Tibial nerve (tissue), 4 donors: ENCODE data around the gene SLIT3. TPM values are rescaled to one million over a fixed set of nuclear protein-coding genes. Genes with fewer than 3 reads are reported as not detected.
"Not testable (repeated sequence)": the region's sequence is repeated elsewhere in the genome, so short reads cannot be mapped to it uniquely, and the experiment has no call there.

Experiments used
- DNase-seq, 2 donors: peaks; one replicate each; pipeline ENCODE4 v3.0.0-alpha.2; 2019; ENCODE audit warnings: low spot score in 2 of 2
- H3K27ac ChIP-seq, 4 donors: fragments of 200-600 bp; sonication (generic) in 3 of 4; one replicate each; pipeline ENCODE4 v1.5.1; 2017 to 2019; ENCODE audit warnings: mild to moderate bottlenecking in 1 of 4
- H3K27me3 ChIP-seq, 2 donors: fragments of 200-600 bp; sonication (generic) in 1 of 2; one replicate each; pipeline versions ENCODE4 v1.5.1 to v1.6.0; 2017 to 2019
- H3K36me3 ChIP-seq, 3 donors: fragments of 200-600 bp; sonication (generic); one replicate each; pipeline ENCODE4 v1.5.1; 2018 to 2019
- H3K4me1 ChIP-seq, 4 donors: fragments of 200-600 bp; sonication (generic) in 3 of 4; one replicate each; pipeline ENCODE4 v1.5.1; 2017 to 2019
- H3K4me3 ChIP-seq, 4 donors: fragments of 200-600 bp; sonication (generic) in 3 of 4; one replicate each; pipeline ENCODE4 v1.5.1; 2017 to 2019; ENCODE audit warnings: mild to moderate bottlenecking in 1 of 4, moderate library complexity in 1 of 4
- H3K9me3 ChIP-seq, 4 donors: fragments of 200-600 bp; sonication (generic) in 3 of 4; one replicate each; pipeline ENCODE4 v1.5.1; 2017 to 2019
- CTCF ChIP-seq, 5 experiments: fragments of 200-600 bp in 3 of 5; fragments of 450-650 bp in 2 of 5; sonication (generic) in 3 of 5; IDR thresholded peaks; one replicate each; pipeline ENCODE4 v1.5.1; 2016 to 2019; ENCODE audit warnings: antibody characterized with exemption in 5 of 5, mild to moderate bottlenecking in 3 of 5, moderate library complexity in 2 of 5
- EP300 ChIP-seq, 2 donors: sonication (generic); formaldehyde crosslinking; IDR thresholded peaks; one replicate each; pipeline ENCODE4 v1.6.1; 2017; ENCODE audit warnings: antibody characterized with exemption in 2 of 2, mild to moderate bottlenecking in 1 of 2
- POLR2A ChIP-seq, 2 donors: fragments of 450-650 bp; IDR thresholded peaks; one replicate each; pipeline ENCODE4 v1.6.1; 2017; ENCODE audit warnings: antibody characterized with exemption in 2 of 2, mild to moderate bottlenecking in 2 of 2, moderate library complexity in 2 of 2
- WGBS, 2 donors: methylation state at CpG; one replicate each; pipeline ENCODE4 v1.1.5; 2018; 5-methylcytosine and 5-hydroxymethylcytosine counted together
- total RNA-seq, 4 donors: library from RNA; depleted of rRNA; stranded (reverse); fragments of >200 nt; gene quantifications; one replicate each; pipeline ENCODE4 v1.1.0, GENCODE V29; 2016

SLIT3 gene
- total RNA-seq, 4 donors from 2014 or later: 16.6 to 39.0 (median 20.2) TPM

- Histone ChIP-seq H3K27me3 (no peaks in the 10 kb centered on the region), H3K4me3 (no peak overlapping the region), H3K36me3 (peaks cover 0 to 6% (median 0%) of the 10 kb centered on the region in 3 donors), H3K9me3 (peaks cover 0 to 8% (median 0%) of the 10 kb centered on the region in 4 donors), H3K4me1 (peaks cover 0 to 8% (median 0%) of the 10 kb centered on the region in 4 donors), H3K27ac (no peak overlapping the region)
- WGBS, 2 donors: 94 to 96% methylated on average over 7 of the region's 7 CpGs
- TF ChIP-seq POLR2A (IDR thresholded peaks at IDR 0.05): no peak
- TF ChIP-seq EP300 (IDR thresholded peaks at IDR 0.05): no peak
- no peak for TF ChIP-seq CTCF (IDR thresholded peaks at IDR 0.05)
- no peak for DNase-seq
Observed at GRCh38 chr5:168743617-168744016, 557.3 kb downstream of the SLIT3 start.

GRCh38 chr5:168742311-168742710 lies 558.6 kb downstream of the SLIT3 start:
- WGBS, 2 donors: 93% methylated on average over 2 of the region's 2 CpGs

GRCh38 chr5:168740811-168741213 lies 560.1 kb downstream of the SLIT3 start:
- Histone ChIP-seq H3K27ac (peak overlapping the region in 2 of 4 donors; percentile 14 to 16), H3K36me3 (peaks cover 0 to 6% (median 0%) of the 10 kb centered on the region in 3 donors), H3K4me3 (peak overlapping the region in 1 of 4 donors; percentile 4), H3K9me3 (peaks cover 0 to 8% (median 0%) of the 10 kb centered on the region in 4 donors), H3K4me1 (peaks cover 0 to 8% (median 0%) of the 10 kb centered on the region in 4 donors), H3K27me3 (no peaks in the 10 kb centered on the region)
- TF ChIP-seq CTCF (IDR thresholded peaks at IDR 0.05) (no peak), POLR2A (IDR thresholded peaks at IDR 0.05) (no peak), EP300 (IDR thresholded peaks at IDR 0.05) (peak in 1 of 2 donors; percentile 20)
- no peak for DNase-seq
- WGBS, 2 donors: 22 to 24% methylated on average over 8 of the region's 8 CpGs

More at GRCh38 chr5:168742311-168742710, 558.6 kb downstream of the SLIT3 start:
- H3K27ac ChIP-seq, H3K36me3 ChIP-seq, H3K4me3 ChIP-seq, H3K4me1 ChIP-seq, H3K27me3 ChIP-seq, DNase-seq, H3K9me3 ChIP-seq: not testable (repeated sequence)

- Histone ChIP-seq H3K27ac (peak overlapping the region in 2 of 4 donors; percentile 14 to 16), H3K4me3 (peak overlapping the region in 1 of 4 donors; percentile 4), H3K9me3 (peaks cover 0 to 8% (median 0%) of the 10 kb centered on the region in 4 donors), H3K27me3 (no peaks in the 10 kb centered on the region), H3K36me3 (peaks cover 0 to 3% (median 0%) of the 10 kb centered on the region in 3 donors), H3K4me1 (peaks cover 0 to 10% (median 0%) of the 10 kb centered on the region in 4 donors)
- 20 to 28% methylated on average over 2 of the region's 2 CpGs for WGBS, 2 donors
- TF ChIP-seq EP300 (IDR thresholded peaks at IDR 0.05) (no peak), CTCF (IDR thresholded peaks at IDR 0.05) (no peak), POLR2A (IDR thresholded peaks at IDR 0.05) (no peak)
- DNase-seq: no peak
Observed at GRCh38 chr5:168740092-168740800, 560.7 kb downstream of the SLIT3 start.

- Histone ChIP-seq H3K27me3 (no peaks in the 10 kb centered on the region), H3K9me3 (no peaks in the 10 kb centered on the region), H3K36me3 (no peaks in the 10 kb centered on the region), H3K4me1 (peaks cover 0 to 15% (median 4%) of the 10 kb centered on the region in 4 donors), H3K4me3 (no peak overlapping the region), H3K27ac (no peak overlapping the region)
- 95 to 100% methylated on average over 2 of the region's 2 CpGs for WGBS, 2 donors
- DNase-seq: no peak
- no peak for TF ChIP-seq EP300 (IDR thresholded peaks at IDR 0.05)
- TF ChIP-seq POLR2A (IDR thresholded peaks at IDR 0.05): no peak
- TF ChIP-seq CTCF (IDR thresholded peaks at IDR 0.05): no peak
Observed at GRCh38 chr5:168737066-168737465, 563.9 kb downstream of the SLIT3 start.
